ENCODE data around the gene CES1. TPM values are rescaled to one million over a fixed set of nuclear protein-coding genes. Genes with fewer than 3 reads are reported as not detected.

Gene CES1
- total and polyA plus RNA-seq, 10 of the 15 experiments (the other 5 are each of a cell fraction or from before 2014, with no cell fraction given), result 0.08 to 0.69 (median 0.27) TPM; not detected in 6

DNA sequence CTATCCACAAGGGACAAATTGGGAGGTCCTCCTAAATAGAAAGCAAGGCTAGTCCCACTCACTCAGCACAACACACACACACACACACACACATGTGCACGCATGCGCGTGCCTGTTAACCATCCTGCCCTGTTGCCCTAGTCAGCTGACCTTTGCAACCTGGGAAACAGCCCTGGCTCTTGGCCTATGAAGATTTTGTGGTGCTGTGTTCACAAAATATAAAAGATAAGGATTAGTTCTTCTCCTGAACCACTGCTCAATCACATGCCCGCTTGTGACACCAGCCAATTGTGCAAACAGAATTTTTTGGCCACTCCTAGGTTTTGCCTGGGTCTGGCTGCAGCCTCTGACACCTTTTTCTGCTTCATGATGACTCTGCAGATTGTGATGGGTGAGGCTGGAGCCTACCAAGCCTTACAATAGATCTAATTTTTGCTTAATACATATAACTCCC lies 3.3 kb upstream of the CES1 start:
- no peaks in the 10 kb centered on the region for H3K27me3 ChIP-seq (replicated peaks in 1 of 2; ENCODE audit: control insufficient read depth in 2 of 2, insufficient read depth in 2 of 2, low read length in 1 of 2)
- POLR2A ChIA-PET, result interaction anchor here (0.6 kb wide), 1 partner anchor 461 kb away, joined by 3 read pairs; no protein-coding TSS in a partner anchor
- H3K9me3 ChIP-seq (replicated peaks; ENCODE audit: control insufficient read depth, insufficient read depth, low read length), result no peaks in the 10 kb centered on the region
- SMC1A ChIA-PET (ENCODE audit: uncharacterized antibody, unreplicated experiment), result no interaction called here
- RAD21 ChIA-PET (ENCODE audit: unreplicated experiment), result no interaction called here
- no peaks in the 10 kb centered on the region for H3K79me2 ChIP-seq (ENCODE audit: control insufficient read depth, insufficient read depth, low read length)
- H3K4me3 ChIP-seq, result no peak overlapping the region
- no peak overlapping the region for H3K9ac ChIP-seq (ENCODE audit: control insufficient read depth, insufficient read depth, low read length)
- no peak overlapping the region for H2AFZ ChIP-seq (ENCODE audit: control insufficient read depth, low read depth, low read length)
- WGBS (ENCODE audit: insufficient coverage, insufficient replicate concordance, low lambda C conversion rate, missing lambda C conversion rate), result 81% methylated on average over 4 of the region's 4 CpGs
- H4K20me1 ChIP-seq (ENCODE audit: control insufficient read depth, insufficient read depth), result no peaks in the 10 kb centered on the region
- no TSS peak for BruUV-seq (replicated peaks)
- TF ChIP-seq, protein P1, sequence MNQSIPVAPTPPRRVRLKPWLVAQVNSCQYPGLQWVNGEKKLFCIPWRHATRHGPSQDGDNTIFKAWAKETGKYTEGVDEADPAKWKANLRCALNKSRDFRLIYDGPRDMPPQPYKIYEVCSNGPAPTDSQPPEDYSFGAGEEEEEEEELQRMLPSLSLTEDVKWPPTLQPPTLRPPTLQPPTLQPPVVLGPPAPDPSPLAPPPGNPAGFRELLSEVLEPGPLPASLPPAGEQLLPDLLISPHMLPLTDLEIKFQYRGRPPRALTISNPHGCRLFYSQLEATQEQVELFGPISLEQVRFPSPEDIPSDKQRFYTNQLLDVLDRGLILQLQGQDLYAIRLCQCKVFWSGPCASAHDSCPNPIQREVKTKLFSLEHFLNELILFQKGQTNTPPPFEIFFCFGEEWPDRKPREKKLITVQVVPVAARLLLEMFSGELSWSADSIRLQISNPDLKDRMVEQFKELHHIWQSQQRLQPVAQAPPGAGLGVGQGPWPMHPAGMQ (IDR thresholded peaks at IDR 0.05; ENCODE audit: borderline replicate concordance), result no peak
- no peak for TF ChIP-seq JUNB (IDR thresholded peaks at IDR 0.05)
- no peak for TF ChIP-seq DPF2 (IDR thresholded peaks at IDR 0.05)
- TF ChIP-seq ZNF622 (IDR thresholded peaks at IDR 0.05), result no peak
- TF ChIP-seq SP1 (IDR thresholded peaks at IDR 0.05; ENCODE audit: low read depth, low read length), result no peak
- no peak for TF ChIP-seq SIX5 (IDR thresholded peaks at IDR 0.05; ENCODE audit: low read depth, low read length, severe bottlenecking)
- no peak for TF ChIP-seq ZNF24 (IDR thresholded peaks at IDR 0.05)
- no peak for TF ChIP-seq BACH1 (IDR thresholded peaks at IDR 0.05; ENCODE audit: borderline replicate concordance)
- DNase-seq (ENCODE audit: low read depth, low spot score), result no peak
- no peak for FAIRE-seq
- H3K4me1 ChIP-seq (ENCODE audit: control insufficient read depth, insufficient read depth, low read length), result no peaks in the 10 kb centered on the region
- H3K27ac ChIP-seq (ENCODE audit: control insufficient read depth, insufficient read depth), result no peak overlapping the region
- in situ Hi-C loops (cut with MboI), result no loop called here
- H3K4me2 ChIP-seq (ENCODE audit: control insufficient read depth, insufficient read depth), result no peak overlapping the region
- no peaks in the 10 kb centered on the region for H3K36me3 ChIP-seq (ENCODE audit: control insufficient read depth in 2 of 2, insufficient read depth in 2 of 2, low read length in 1 of 2)
- CTCF ChIA-PET, result no interaction called here
- no peak for ATAC-seq
- intact Hi-C loops (cut with micrococcal nuclease; ENCODE audit: unreplicated experiment), result no loop called here

DNA sequence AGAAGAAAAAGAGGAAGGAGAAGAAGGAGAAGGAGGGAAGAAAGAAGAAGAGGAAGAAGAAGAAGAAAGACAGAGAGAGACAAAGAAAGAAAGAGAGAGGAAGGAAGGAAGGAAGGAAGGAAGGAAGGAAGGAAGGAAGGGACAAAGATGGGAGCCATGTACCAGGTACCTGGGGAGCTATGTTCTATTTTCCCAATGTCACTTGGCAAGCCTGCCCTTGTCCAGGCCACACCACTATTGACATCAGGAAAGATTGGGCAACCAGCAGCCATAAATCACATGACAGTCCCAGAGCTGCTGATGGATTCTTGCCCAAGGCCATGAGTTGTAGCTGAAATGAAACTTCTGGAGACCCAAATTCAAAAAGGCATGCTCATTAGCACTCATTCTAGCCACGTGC lies 2.7 kb upstream of the CES1 start:
- in situ Hi-C loops (cut with MboI), result no loop called here
- SMC1A ChIA-PET (ENCODE audit: uncharacterized antibody, unreplicated experiment), result no interaction called here

More for the DNA sequence above, 2.7 kb upstream of the CES1 start:
- ATAC-seq (no peak), DNase-seq (ENCODE audit: low read depth, low spot score) (no peak), FAIRE-seq (no peak)
- TF ChIP-seq CBFB (IDR thresholded peaks at IDR 0.05; ENCODE audit: low read depth), result no peak
- TF ChIP-seq IKZF1 (conservative IDR thresholded peaks at IDR 0.05), result no peak
- TF ChIP-seq, protein P2, sequence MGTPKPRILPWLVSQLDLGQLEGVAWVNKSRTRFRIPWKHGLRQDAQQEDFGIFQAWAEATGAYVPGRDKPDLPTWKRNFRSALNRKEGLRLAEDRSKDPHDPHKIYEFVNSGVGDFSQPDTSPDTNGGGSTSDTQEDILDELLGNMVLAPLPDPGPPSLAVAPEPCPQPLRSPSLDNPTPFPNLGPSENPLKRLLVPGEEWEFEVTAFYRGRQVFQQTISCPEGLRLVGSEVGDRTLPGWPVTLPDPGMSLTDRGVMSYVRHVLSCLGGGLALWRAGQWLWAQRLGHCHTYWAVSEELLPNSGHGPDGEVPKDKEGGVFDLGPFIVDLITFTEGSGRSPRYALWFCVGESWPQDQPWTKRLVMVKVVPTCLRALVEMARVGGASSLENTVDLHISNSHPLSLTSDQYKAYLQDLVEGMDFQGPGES (IDR thresholded peaks at IDR 0.05), result no peak
- TF ChIP-seq, protein P3, sequence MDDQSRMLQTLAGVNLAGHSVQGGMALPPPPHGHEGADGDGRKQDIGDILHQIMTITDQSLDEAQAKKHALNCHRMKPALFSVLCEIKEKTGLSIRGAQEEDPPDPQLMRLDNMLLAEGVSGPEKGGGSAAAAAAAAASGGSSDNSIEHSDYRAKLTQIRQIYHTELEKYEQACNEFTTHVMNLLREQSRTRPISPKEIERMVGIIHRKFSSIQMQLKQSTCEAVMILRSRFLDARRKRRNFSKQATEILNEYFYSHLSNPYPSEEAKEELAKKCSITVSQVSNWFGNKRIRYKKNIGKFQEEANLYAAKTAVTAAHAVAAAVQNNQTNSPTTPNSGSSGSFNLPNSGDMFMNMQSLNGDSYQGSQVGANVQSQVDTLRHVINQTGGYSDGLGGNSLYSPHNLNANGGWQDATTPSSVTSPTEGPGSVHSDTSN (IDR thresholded peaks at IDR 0.05; ENCODE audit: insufficient replicate concordance, low read depth, low read length), result no peak
- Histone ChIP-seq H4K20me1 (ENCODE audit: control insufficient read depth, insufficient read depth) (no peaks in the 10 kb centered on the region), H3K36me3 (ENCODE audit: control insufficient read depth in 2 of 2, insufficient read depth in 2 of 2, low read length in 1 of 2) (no peaks in the 10 kb centered on the region), H3K79me2 (ENCODE audit: control insufficient read depth, insufficient read depth, low read length) (no peaks in the 10 kb centered on the region), H3K9ac (ENCODE audit: control insufficient read depth, insufficient read depth, low read length) (no peak overlapping the region), H3K4me2 (ENCODE audit: control insufficient read depth, insufficient read depth) (no peak overlapping the region), H3K27me3 (replicated peaks in 1 of 2; ENCODE audit: control insufficient read depth in 2 of 2, insufficient read depth in 2 of 2, low read length in 1 of 2) (no peaks in the 10 kb centered on the region), H3K4me3 (no peak overlapping the region), H3K27ac (ENCODE audit: control insufficient read depth, insufficient read depth) (no peak overlapping the region), H3K9me3 (replicated peaks; ENCODE audit: control insufficient read depth, insufficient read depth, low read length) (no peaks in the 10 kb centered on the region), H3K4me1 (ENCODE audit: control insufficient read depth, insufficient read depth, low read length) (no peaks in the 10 kb centered on the region), H2AFZ (ENCODE audit: control insufficient read depth, low read depth, low read length) (no peak overlapping the region)
- WGBS (ENCODE audit: insufficient coverage, insufficient replicate concordance, low lambda C conversion rate, missing lambda C conversion rate), result 0% methylated on average over 1 of the region's 1 CpG
- ChIA-PET CTCF (no interaction called here), POLR2A (interaction anchor here (0.6 kb wide), 1 partner anchor 462 kb away, joined by 3 read pairs; no protein-coding TSS in a partner anchor), RAD21 (ENCODE audit: unreplicated experiment) (no interaction called here)
- BruUV-seq (replicated peaks), result no TSS peak
- intact Hi-C loops (cut with micrococcal nuclease; ENCODE audit: unreplicated experiment), result no loop called here
